IPS DF 6.9 (cell line): ENCODE results near the gene PMM1.

ENCODE experiments used
- DNase-seq: peaks from one replicate; pipeline ENCODE4 v3.0.0-alpha.2; 2013; ENCODE audit warnings: low read depth, low spot score
- H3K27ac ChIP-seq: one replicate; pipeline ENCODE4 v1.5.1; 2013; ENCODE audit warnings: low read length, control low read depth
- H3K27me3 ChIP-seq: 2 replicates; pipeline ENCODE4 v1.6.1; 2013; ENCODE audit warnings: mild to moderate bottlenecking, low read length; ENCODE audit not compliant: control insufficient read depth, insufficient read depth
- H3K36me3 ChIP-seq: 2 replicates; pipeline ENCODE4 v1.6.1; 2013; ENCODE audit warnings: low read length; ENCODE audit not compliant: control insufficient read depth, insufficient read depth
- H3K4me1 ChIP-seq: 2 replicates; pipeline ENCODE4 v1.6.1; 2013; ENCODE audit warnings: low read length; ENCODE audit not compliant: control insufficient read depth, insufficient read depth
- H3K4me3 ChIP-seq: 2 replicates; pipeline ENCODE4 v1.5.1; 2013; ENCODE audit warnings: mild to moderate bottlenecking, low read length
- H3K9me3 ChIP-seq: 2 replicates; pipeline ENCODE4 v1.6.1; 2013; ENCODE audit warnings: low read length, inconsistent platforms; ENCODE audit not compliant: control insufficient read depth, insufficient read depth
- WGBS: extraction: QIAGEN DNeasy Blood & Tissue Kit; methylation state at CpG from one replicate; pipeline ENCODE4 v1.1.7; 2013; ENCODE audit warnings: mixed read lengths, missing lambda C conversion rate; ENCODE audit not compliant: insufficient read length, insufficient coverage; 5-methylcytosine and 5-hydroxymethylcytosine counted together

Gene PMM1

GRCh38 chr22:41621099-41621910 is 31.7 kb upstream of the PMM1 start, which contains the start of gene XRCC6:
Gene XRCC6 (plus strand): TSS chr22:41621295. CDS start chr22:41622005, 710 bp downstream.
- no peaks in the 10 kb centered on the region for H3K9me3 ChIP-seq
- peaks cover 13% of the 10 kb centered on the region for H3K36me3 ChIP-seq
- peak within 1 kb of the TSS; percentile 93 for H3K4me3 ChIP-seq
- peaks cover 2% of the 10 kb centered on the region; the same call in 1 of the 2 replicates for H3K4me1 ChIP-seq
- WGBS = no CpG with 5 or more reads among the region's 70 CpGs
- DNase-seq = peak; percentile 99
- H3K27me3 ChIP-seq = no peaks in the 10 kb centered on the region
- no peak within 1 kb of the TSS for H3K27ac ChIP-seq

GRCh38 chr22:41620589-41621098 is 31.0 kb upstream of the PMM1 start, which contains the start of gene DESI1:
Gene DESI1 (minus strand): TSS chr22:41621043. CDS start chr22:41620839, 204 bp downstream.
- no peak for DNase-seq
- Histone ChIP-seq H3K27ac (no peak within 1 kb of the TSS), H3K4me3 (peak within 1 kb of the TSS; percentile 93), H3K27me3 (no peaks in the 10 kb centered on the region), H3K9me3 (no peaks in the 10 kb centered on the region), H3K36me3 (peaks cover 13% of the 10 kb centered on the region), H3K4me1 (peaks cover 2% of the 10 kb centered on the region; the same call in 1 of the 2 replicates)
- no CpG with 5 or more reads among the region's 40 CpGs for WGBS

- no peaks in the 10 kb centered on the region for H3K27me3 ChIP-seq
- no peak for DNase-seq
- peaks cover 2% of the 10 kb centered on the region; the same call in 1 of the 2 replicates for H3K4me1 ChIP-seq
- no CpG with 5 or more reads among the region's 24 CpGs for WGBS
- H3K4me3 ChIP-seq = peak overlapping the region; percentile 69
- H3K9me3 ChIP-seq = no peaks in the 10 kb centered on the region
- no peak overlapping the region for H3K27ac ChIP-seq
- H3K36me3 ChIP-seq = peaks cover 8% of the 10 kb centered on the region
Measured at GRCh38 chr22:41619979-41620588, 30.4 kb upstream of the PMM1 start.

GRCh38 chr22:41613456-41613855 is 23.8 kb upstream of the PMM1 start:
- WGBS = no CpG with 5 or more reads among the region's 2 CpGs
- Histone ChIP-seq H3K27ac (no peak overlapping the region), H3K4me1 (no peaks in the 10 kb centered on the region), H3K36me3 (no peaks in the 10 kb centered on the region), H3K4me3 (no peak overlapping the region), H3K27me3 (no peaks in the 10 kb centered on the region), H3K9me3 (no peaks in the 10 kb centered on the region)
- no peak for DNase-seq

- DNase-seq = no peak
- H3K27me3 ChIP-seq = no peaks in the 10 kb centered on the region
- WGBS = no CpG with 5 or more reads among the region's 6 CpGs
- no peak overlapping the region for H3K27ac ChIP-seq
- no peaks in the 10 kb centered on the region for H3K4me1 ChIP-seq
- H3K36me3 ChIP-seq = no peaks in the 10 kb centered on the region
- H3K4me3 ChIP-seq = no peak overlapping the region
- no peaks in the 10 kb centered on the region for H3K9me3 ChIP-seq
Measured at GRCh38 chr22:41612603-41613306, 23.1 kb upstream of the PMM1 start.

GRCh38 chr22:41608386-41608785 is 18.7 kb upstream of the PMM1 start:
- Histone ChIP-seq H3K27me3 (no peaks in the 10 kb centered on the region), H3K9me3 (no peaks in the 10 kb centered on the region), H3K4me1 (no peaks in the 10 kb centered on the region), H3K4me3 (no peak overlapping the region), H3K27ac (no peak overlapping the region), H3K36me3 (no peaks in the 10 kb centered on the region)
- no peak for DNase-seq
- no CpG with 5 or more reads among the region's 3 CpGs for WGBS

GRCh38 chr22:41603873-41604332 is 14.3 kb upstream of the PMM1 start:
- H3K9me3 ChIP-seq = no peaks in the 10 kb centered on the region
- no peak overlapping the region for H3K4me3 ChIP-seq
- H3K27ac ChIP-seq = no peak overlapping the region
- H3K36me3 ChIP-seq = peaks cover 9% of the 10 kb centered on the region
- no peaks in the 10 kb centered on the region for H3K4me1 ChIP-seq
- WGBS = no CpG with 5 or more reads among the region's 4 CpGs
- no peaks in the 10 kb centered on the region for H3K27me3 ChIP-seq
- no peak for DNase-seq

GRCh38 chr22:41600976-41601375 is 11.3 kb upstream of the PMM1 start:
- Histone ChIP-seq H3K27ac (no peak overlapping the region), H3K27me3 (no peaks in the 10 kb centered on the region), H3K4me1 (no peaks in the 10 kb centered on the region), H3K9me3 (no peaks in the 10 kb centered on the region), H3K4me3 (no peak overlapping the region), H3K36me3 (peaks cover 9% of the 10 kb centered on the region)
- DNase-seq = no peak
- WGBS = no CpG with 5 or more reads among the region's 8 CpGs

GRCh38 chr22:41598891-41599635 is 9.4 kb upstream of the PMM1 start:
- H3K4me1 ChIP-seq = no peaks in the 10 kb centered on the region
- WGBS = no CpG with 5 or more reads among the region's 8 CpGs
- no peak overlapping the region for H3K27ac ChIP-seq

More at GRCh38 chr22:41598891-41599635, 9.4 kb upstream of the PMM1 start:
- H3K9me3 ChIP-seq = no peaks in the 10 kb centered on the region
- no peak for DNase-seq
- H3K4me3 ChIP-seq = no peak overlapping the region
- no peaks in the 10 kb centered on the region for H3K27me3 ChIP-seq
- H3K36me3 ChIP-seq = peaks cover 9% of the 10 kb centered on the region
